Measurements from ENCODE around the gene TCEA3.

GRCh38 chr1:23352096-23352695 is 72.4 kb downstream of the TCEA3 start:
- TF ChIP-seq CTCF (IDR thresholded peaks at IDR 0.05; ENCODE audit: insufficient read depth, low read length) (no peak), POLR2AphosphoS5 (IDR thresholded peaks at IDR 0.05; ENCODE audit: low read depth) (no peak)
- TF ChIP-seq, protein P1, sequence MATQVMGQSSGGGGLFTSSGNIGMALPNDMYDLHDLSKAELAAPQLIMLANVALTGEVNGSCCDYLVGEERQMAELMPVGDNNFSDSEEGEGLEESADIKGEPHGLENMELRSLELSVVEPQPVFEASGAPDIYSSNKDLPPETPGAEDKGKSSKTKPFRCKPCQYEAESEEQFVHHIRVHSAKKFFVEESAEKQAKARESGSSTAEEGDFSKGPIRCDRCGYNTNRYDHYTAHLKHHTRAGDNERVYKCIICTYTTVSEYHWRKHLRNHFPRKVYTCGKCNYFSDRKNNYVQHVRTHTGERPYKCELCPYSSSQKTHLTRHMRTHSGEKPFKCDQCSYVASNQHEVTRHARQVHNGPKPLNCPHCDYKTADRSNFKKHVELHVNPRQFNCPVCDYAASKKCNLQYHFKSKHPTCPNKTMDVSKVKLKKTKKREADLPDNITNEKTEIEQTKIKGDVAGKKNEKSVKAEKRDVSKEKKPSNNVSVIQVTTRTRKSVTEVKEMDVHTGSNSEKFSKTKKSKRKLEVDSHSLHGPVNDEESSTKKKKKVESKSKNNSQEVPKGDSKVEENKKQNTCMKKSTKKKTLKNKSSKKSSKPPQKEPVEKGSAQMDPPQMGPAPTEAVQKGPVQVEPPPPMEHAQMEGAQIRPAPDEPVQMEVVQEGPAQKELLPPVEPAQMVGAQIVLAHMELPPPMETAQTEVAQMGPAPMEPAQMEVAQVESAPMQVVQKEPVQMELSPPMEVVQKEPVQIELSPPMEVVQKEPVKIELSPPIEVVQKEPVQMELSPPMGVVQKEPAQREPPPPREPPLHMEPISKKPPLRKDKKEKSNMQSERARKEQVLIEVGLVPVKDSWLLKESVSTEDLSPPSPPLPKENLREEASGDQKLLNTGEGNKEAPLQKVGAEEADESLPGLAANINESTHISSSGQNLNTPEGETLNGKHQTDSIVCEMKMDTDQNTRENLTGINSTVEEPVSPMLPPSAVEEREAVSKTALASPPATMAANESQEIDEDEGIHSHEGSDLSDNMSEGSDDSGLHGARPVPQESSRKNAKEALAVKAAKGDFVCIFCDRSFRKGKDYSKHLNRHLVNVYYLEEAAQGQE (IDR thresholded peaks at IDR 0.05; ENCODE audit: insufficient replicate concordance, low read depth) = no peak

All from HL-60 (cell line).